ENCODE data around the gene C16orf89. TPM values are rescaled to one million over a fixed set of nuclear protein-coding genes. Genes with fewer than 3 reads are reported as not detected.

The C16orf89 gene
- total RNA-seq, 1 experiment from 2014 or later = not detected

- BruUV-seq (replicated peaks) = no TSS peak
- H3K4me3 Mint-ChIP-seq (ENCODE audit: unreplicated experiment) = no peak overlapping the region
- intact Hi-C loops (cut with micrococcal nuclease) = no loop called here
- ChIA-PET CTCF (no interaction called here), POLR2A (no interaction called here)
- H3K27ac Mint-ChIP-seq (ENCODE audit: low read depth, unreplicated experiment) = no peak overlapping the region
- H3K36me3 Mint-ChIP-seq (ENCODE audit: insufficient read depth, unreplicated experiment) = no peaks in the 10 kb centered on the region
- no peaks in the 10 kb centered on the region for H3K4me1 Mint-ChIP-seq (ENCODE audit: insufficient read depth, unreplicated experiment)
- no peaks in the 10 kb centered on the region for H3K9me3 Mint-ChIP-seq (ENCODE audit: unreplicated experiment)
- DNase-seq (ENCODE audit: unreplicated experiment) = no peak
- TF ChIP-seq CTCF (IDR thresholded peaks at IDR 0.05; ENCODE audit: unreplicated experiment) = no peak
- H3K27me3 Mint-ChIP-seq (ENCODE audit: insufficient read depth, unreplicated experiment) = peaks cover 31% of the 10 kb centered on the region
These were observed 23.1 kb downstream of the C16orf89 start for GRCh38 chr16:5042574-5043171.

GRCh38 chr16:5041600-5042133 is 24.1 kb downstream of the C16orf89 start:
- H3K27ac Mint-ChIP-seq (ENCODE audit: low read depth, unreplicated experiment) = no peak overlapping the region
- POLR2A ChIA-PET = no interaction called here
- no peaks in the 10 kb centered on the region for H3K36me3 Mint-ChIP-seq (ENCODE audit: insufficient read depth, unreplicated experiment)
- no peaks in the 10 kb centered on the region for H3K9me3 Mint-ChIP-seq (ENCODE audit: unreplicated experiment)
- H3K27me3 Mint-ChIP-seq (ENCODE audit: insufficient read depth, unreplicated experiment) = peaks cover 21% of the 10 kb centered on the region
- DNase-seq (ENCODE audit: unreplicated experiment) = peak; percentile 28
- no peak overlapping the region for H3K4me3 Mint-ChIP-seq (ENCODE audit: unreplicated experiment)
- intact Hi-C loops (cut with micrococcal nuclease) = no loop called here
- CTCF ChIA-PET = interaction anchor here (0.5 kb wide), 1 partner anchor 83 kb away, joined by 3 read pairs; the partner anchor contains the start of gene SEC14L5
- BruUV-seq (replicated peaks) = no TSS peak
- peaks cover 2% of the 10 kb centered on the region for H3K4me1 Mint-ChIP-seq (ENCODE audit: insufficient read depth, unreplicated experiment)
- TF ChIP-seq CTCF (IDR thresholded peaks at IDR 0.05; ENCODE audit: unreplicated experiment) = no peak

GRCh38 chr16:5040451-5040850 is 25.3 kb downstream of the C16orf89 start:
- DNase-seq (ENCODE audit: unreplicated experiment) = no peak
- Mint-ChIP-seq H3K36me3 (ENCODE audit: insufficient read depth, unreplicated experiment) (no peaks in the 10 kb centered on the region), H3K4me1 (ENCODE audit: insufficient read depth, unreplicated experiment) (peaks cover 10% of the 10 kb centered on the region), H3K27ac (ENCODE audit: low read depth, unreplicated experiment) (no peak overlapping the region), H3K9me3 (ENCODE audit: unreplicated experiment) (no peaks in the 10 kb centered on the region), H3K27me3 (ENCODE audit: insufficient read depth, unreplicated experiment) (peaks cover 16% of the 10 kb centered on the region), H3K4me3 (ENCODE audit: unreplicated experiment) (no peak overlapping the region)
- no peak for TF ChIP-seq CTCF (IDR thresholded peaks at IDR 0.05; ENCODE audit: unreplicated experiment)
- no TSS peak for BruUV-seq (replicated peaks)
- POLR2A ChIA-PET = no interaction called here
- CTCF ChIA-PET = interaction anchor here (0.6 kb wide), 1 partner anchor 17 kb away, joined by 3 read pairs; no protein-coding TSS in a partner anchor
- intact Hi-C loops (cut with micrococcal nuclease) = no loop called here

GRCh38 chr16:5036228-5037156 is 29.3 kb downstream of the C16orf89 start:
- ChIA-PET POLR2A (interaction anchor here (0.7 kb wide), 1 partner anchor 241 kb away, joined by 3 read pairs; no protein-coding TSS in a partner anchor), CTCF (interaction anchor here (0.6 to 1.3 kb wide), 3 partner anchors 11 to 490 kb away, joined by 3 to 5 read pairs (median 5); no protein-coding TSS in a partner anchor)
- peaks cover 21% of the 10 kb centered on the region for H3K4me1 Mint-ChIP-seq (ENCODE audit: insufficient read depth, unreplicated experiment)
- no peak overlapping the region for H3K27ac Mint-ChIP-seq (ENCODE audit: low read depth, unreplicated experiment)
- intact Hi-C loops (cut with micrococcal nuclease) = no loop called here
- peaks cover 14% of the 10 kb centered on the region for H3K27me3 Mint-ChIP-seq (ENCODE audit: insufficient read depth, unreplicated experiment)
- no peak for DNase-seq (ENCODE audit: unreplicated experiment)
- TF ChIP-seq CTCF (IDR thresholded peaks at IDR 0.05; ENCODE audit: unreplicated experiment) = no peak
- no peaks in the 10 kb centered on the region for H3K9me3 Mint-ChIP-seq (ENCODE audit: unreplicated experiment)
- H3K4me3 Mint-ChIP-seq (ENCODE audit: unreplicated experiment) = no peak overlapping the region
- no peaks in the 10 kb centered on the region for H3K36me3 Mint-ChIP-seq (ENCODE audit: insufficient read depth, unreplicated experiment)
- no TSS peak for BruUV-seq (replicated peaks)

All from MCF 10A (cell line).